Memory B cell (primary cell): Measurements from ENCODE around the gene TBC1D14.

Experiments
- ATAC-seq: fragments of 150-1000 bp; cut with Tn5 transposase; 2 replicates; pipeline ENCODE4 v1.10.0; 2021; ENCODE audit warnings: low read depth, mild to moderate bottlenecking, moderate library complexity
- DNase-seq, 2 donors: peaks; one replicate each; pipeline ENCODE4 v3.0.0; 2022; ENCODE audit warnings: low spot score in 2 of 2
- H3K27ac Mint-ChIP-seq: one replicate; pipeline ENCODE4 v1.8.0; 2022; ENCODE audit warnings: mild to moderate bottlenecking, moderate library complexity, mixed read lengths
- H3K27me3 Mint-ChIP-seq: one replicate; pipeline ENCODE4 v1.8.0; 2022; ENCODE audit warnings: mixed read lengths
- H3K36me3 Mint-ChIP-seq: one replicate; pipeline ENCODE4 v1.8.0; 2022; ENCODE audit warnings: mild to moderate bottlenecking, mixed read lengths
- H3K4me1 Mint-ChIP-seq: one replicate; pipeline ENCODE4 v1.8.0; 2022; ENCODE audit warnings: mixed read lengths
- H3K4me3 Mint-ChIP-seq: one replicate; pipeline ENCODE4 v1.8.0; 2022; ENCODE audit warnings: mild to moderate bottlenecking, moderate library complexity, mixed read lengths
- H3K9me3 Mint-ChIP-seq: one replicate; pipeline ENCODE4 v1.8.0; 2022; ENCODE audit warnings: mixed read lengths

The TBC1D14 gene

DNA sequence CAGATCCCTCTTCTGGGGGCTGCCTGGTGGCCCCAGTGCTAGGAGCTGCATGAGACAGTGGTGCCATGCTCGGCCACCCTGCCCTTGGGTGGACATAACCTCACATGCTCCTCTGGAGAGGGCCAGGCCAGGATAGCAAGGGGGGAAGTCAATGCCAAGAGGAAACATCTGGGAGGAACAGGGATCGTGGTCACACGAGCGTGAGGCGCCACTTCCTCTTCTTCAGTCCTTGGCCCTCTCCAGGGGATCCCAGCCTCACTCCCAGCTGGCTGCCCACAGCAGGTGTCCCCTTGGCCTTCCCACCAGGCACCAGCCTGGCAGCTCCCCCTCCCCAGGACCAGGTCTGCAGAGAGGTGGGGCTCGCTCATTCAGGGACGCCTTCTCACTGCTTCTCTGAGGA lies 28.6 kb downstream of the TBC1D14 start:
- peaks cover 64% of the 10 kb centered on the region for H3K4me1 Mint-ChIP-seq
- no peak for DNase-seq
- peaks cover 6% of the 10 kb centered on the region for H3K9me3 Mint-ChIP-seq
- peaks cover 17% of the 10 kb centered on the region for H3K36me3 Mint-ChIP-seq
- no peak overlapping the region for H3K27ac Mint-ChIP-seq
- ATAC-seq, result no peak
- no peak overlapping the region for H3K4me3 Mint-ChIP-seq
- H3K27me3 Mint-ChIP-seq, result no peaks in the 10 kb centered on the region

DNA sequence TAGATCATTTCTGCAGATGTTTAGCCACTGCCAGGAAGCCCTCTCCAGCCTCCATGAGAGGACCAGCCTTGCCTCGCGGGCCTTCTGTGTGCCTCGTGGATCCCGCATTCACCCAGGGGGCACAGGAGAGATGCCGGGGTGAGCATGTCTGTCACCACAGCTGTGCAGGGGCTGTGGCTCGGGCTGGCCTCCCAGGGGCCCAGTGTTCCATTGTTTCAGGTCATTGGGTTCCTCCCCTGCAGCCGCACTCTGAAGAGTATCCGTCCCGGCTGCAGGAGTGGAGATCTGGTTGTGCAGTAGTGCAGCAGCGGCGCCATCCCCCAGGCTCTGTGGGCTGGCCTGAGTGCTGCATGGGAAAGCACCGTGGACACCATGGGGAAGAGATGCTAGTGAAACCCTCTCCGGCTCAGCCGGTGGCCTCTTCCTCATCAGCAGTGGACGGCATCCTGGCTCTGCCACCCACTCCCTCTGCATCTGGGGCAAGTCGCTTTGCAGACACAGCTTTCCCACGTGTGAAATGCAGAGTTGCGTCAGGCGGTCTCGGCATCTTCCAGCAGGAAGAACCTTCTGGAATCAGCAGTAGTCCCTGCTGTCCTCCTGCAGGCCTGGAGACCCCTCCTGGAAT lies 29.1 kb downstream of the TBC1D14 start:
- Mint-ChIP-seq H3K36me3 (peaks cover 13% of the 10 kb centered on the region), H3K27me3 (no peaks in the 10 kb centered on the region), H3K27ac (no peak overlapping the region), H3K4me1 (peaks cover 60% of the 10 kb centered on the region), H3K9me3 (peaks cover 6% of the 10 kb centered on the region), H3K4me3 (no peak overlapping the region)
- no peak for ATAC-seq
- DNase-seq, result no peak

DNA sequence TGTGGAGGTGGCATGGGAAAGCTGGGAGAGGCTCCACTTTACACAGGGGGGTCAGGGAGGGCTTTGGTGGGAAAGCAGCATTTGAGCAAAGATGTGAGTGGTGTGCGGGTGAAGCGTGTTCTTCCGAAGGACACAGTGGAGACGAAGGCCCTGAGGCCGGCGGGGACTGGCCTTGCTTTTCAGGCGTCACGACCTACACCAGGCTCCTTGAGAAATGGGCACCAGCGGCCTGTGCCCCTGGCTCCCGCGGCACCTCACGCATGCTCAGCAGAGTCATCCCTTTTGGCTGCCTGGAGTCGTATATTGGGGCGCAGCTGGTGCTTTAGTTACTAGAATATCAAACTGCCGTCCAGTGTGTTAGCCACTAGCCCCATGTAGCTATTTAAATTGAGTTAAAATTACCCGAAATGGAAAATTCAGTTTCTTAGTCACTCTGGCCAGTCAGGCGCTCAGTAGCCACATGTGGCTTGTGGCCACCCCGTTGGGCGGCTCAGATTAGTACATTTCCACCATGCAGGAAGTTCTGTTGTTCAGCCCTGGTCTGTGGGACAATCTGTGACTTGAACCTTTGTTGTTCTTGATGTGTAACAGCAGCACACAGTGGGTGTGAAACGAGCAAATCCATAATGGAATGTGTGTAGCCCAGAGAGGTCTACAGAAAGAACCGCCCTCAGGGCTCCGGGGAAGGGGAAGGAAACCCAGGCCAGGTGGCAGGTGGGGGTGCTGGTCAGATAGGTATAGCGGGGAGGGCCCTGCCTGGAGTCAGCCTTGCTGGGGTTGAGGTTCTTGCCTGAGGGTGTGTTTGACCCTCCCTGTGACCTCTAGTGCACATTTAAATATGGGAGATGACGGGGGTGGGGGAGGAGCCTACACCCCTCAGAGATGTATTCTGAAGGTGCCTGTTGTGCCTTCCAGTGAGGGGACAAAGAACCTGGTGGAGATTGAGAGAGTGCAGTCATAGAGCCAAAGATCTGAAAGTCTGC lies 30.4 kb downstream of the TBC1D14 start:
- peaks cover 13% of the 10 kb centered on the region for H3K36me3 Mint-ChIP-seq
- H3K4me3 Mint-ChIP-seq, result peak overlapping the region; percentile 1
- H3K4me1 Mint-ChIP-seq, result peaks cover 53% of the 10 kb centered on the region
- H3K9me3 Mint-ChIP-seq, result peaks cover 4% of the 10 kb centered on the region
- ATAC-seq (peak; percentile 45), DNase-seq (no peak)
- H3K27ac Mint-ChIP-seq, result peak overlapping the region; percentile 46
- H3K27me3 Mint-ChIP-seq, result no peaks in the 10 kb centered on the region

GRCh38 chr4:6940744-6941137 lies 31.1 kb downstream of the TBC1D14 start:
- Mint-ChIP-seq H3K27me3 (no peaks in the 10 kb centered on the region), H3K27ac (peak overlapping the region; percentile 46), H3K9me3 (peaks cover 4% of the 10 kb centered on the region), H3K4me1 (peaks cover 49% of the 10 kb centered on the region), H3K4me3 (peak overlapping the region; percentile 1), H3K36me3 (peaks cover 12% of the 10 kb centered on the region)
- no peak for ATAC-seq
- DNase-seq, result no peak

DNA sequence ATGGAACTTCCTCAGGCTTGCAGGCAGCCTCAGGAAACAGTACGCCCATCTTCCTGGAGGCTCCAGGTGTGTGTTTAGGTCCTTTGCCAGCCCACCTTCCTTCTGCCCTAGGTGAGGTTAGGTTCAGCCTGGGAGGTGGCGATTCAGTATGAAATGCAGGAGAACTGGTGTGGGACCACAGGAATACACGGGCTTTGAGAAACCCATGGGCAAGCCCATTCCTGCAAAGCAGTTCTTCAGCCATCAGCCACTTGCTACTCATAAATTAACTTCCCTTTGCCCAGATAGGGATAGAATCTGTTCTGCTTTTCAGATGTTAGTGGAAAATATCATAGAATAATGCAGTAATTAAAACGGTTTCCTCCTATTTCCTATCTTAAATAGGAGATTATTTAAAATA lies 32.2 kb downstream of the TBC1D14 start:
- H3K4me1 Mint-ChIP-seq, result peaks cover 47% of the 10 kb centered on the region
- no peak overlapping the region for H3K4me3 Mint-ChIP-seq
- peak; percentile 63 for ATAC-seq
- H3K36me3 Mint-ChIP-seq, result peaks cover 10% of the 10 kb centered on the region
- H3K9me3 Mint-ChIP-seq, result peaks cover 4% of the 10 kb centered on the region
- peak overlapping the region; percentile 31 for H3K27ac Mint-ChIP-seq
- no peak for DNase-seq
- no peaks in the 10 kb centered on the region for H3K27me3 Mint-ChIP-seq

GRCh38 chr4:6942238-6942800 lies 32.7 kb downstream of the TBC1D14 start:
- no peaks in the 10 kb centered on the region for H3K27me3 Mint-ChIP-seq
- peaks cover 2% of the 10 kb centered on the region for H3K9me3 Mint-ChIP-seq
- peak overlapping the region; percentile 73 for H3K27ac Mint-ChIP-seq
- peaks cover 8% of the 10 kb centered on the region for H3K36me3 Mint-ChIP-seq
- H3K4me3 Mint-ChIP-seq, result peak overlapping the region; percentile 32
- ATAC-seq, result peak; percentile 59
- H3K4me1 Mint-ChIP-seq, result peaks cover 45% of the 10 kb centered on the region
- no peak for DNase-seq

DNA sequence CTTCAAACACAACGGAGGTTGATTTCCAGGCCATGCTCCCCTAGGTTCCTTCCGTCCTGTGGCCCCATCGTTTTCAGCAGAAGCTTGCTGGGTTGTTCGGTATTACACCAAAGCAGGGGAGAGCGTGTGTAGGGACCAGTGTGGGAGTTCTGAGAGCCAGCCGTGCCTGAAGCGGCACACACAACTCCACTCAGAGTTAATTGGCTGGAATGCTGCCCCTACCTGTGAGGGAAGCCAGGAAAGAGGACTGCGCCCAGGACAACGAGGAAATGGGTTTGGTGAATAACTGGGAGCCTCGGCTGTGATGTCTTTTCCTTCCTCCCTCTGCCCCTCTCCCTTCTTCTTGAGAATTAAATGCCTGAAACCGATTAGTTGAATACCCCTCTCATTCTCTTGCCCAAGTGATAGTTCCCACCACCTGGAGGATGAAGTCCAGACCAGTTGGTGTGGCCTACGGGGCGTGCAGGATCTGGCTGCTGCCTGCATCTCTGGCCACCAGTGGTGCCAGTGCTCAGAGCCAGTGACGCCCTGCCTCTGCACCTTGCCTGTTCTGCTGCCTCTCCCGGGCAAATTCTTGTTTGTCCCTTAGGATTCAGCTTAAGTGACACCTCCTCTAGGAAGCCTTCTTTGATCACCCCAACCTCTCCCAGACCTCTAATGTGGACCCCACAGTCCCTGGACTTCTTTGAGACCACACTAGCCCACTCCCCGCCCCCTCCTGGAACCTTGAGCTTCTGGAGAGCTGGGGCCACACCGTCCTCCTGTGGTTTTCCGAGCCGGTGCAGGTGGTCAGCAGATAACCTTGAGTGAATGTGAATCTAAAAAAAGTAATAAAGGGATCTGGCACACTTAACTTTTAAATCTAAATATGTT lies 33.6 kb downstream of the TBC1D14 start:
- DNase-seq (no peak), ATAC-seq (no peak)
- Mint-ChIP-seq H3K4me3 (peak overlapping the region; percentile 8), H3K4me1 (peaks cover 43% of the 10 kb centered on the region), H3K27me3 (no peaks in the 10 kb centered on the region), H3K36me3 (peaks cover 5% of the 10 kb centered on the region), H3K9me3 (no peaks in the 10 kb centered on the region), H3K27ac (peak overlapping the region; percentile 73)

- Mint-ChIP-seq H3K4me3 (no peak overlapping the region), H3K36me3 (peaks cover 5% of the 10 kb centered on the region), H3K27me3 (no peaks in the 10 kb centered on the region), H3K4me1 (peaks cover 37% of the 10 kb centered on the region), H3K27ac (no peak overlapping the region), H3K9me3 (no peaks in the 10 kb centered on the region)
- DNase-seq (no peak), ATAC-seq (no peak)
Observed at GRCh38 chr4:6943885-6944225, 34.2 kb downstream of the TBC1D14 start.

GRCh38 chr4:6944301-6945051 lies 34.9 kb downstream of the TBC1D14 start:
- Mint-ChIP-seq H3K36me3 (peaks cover 5% of the 10 kb centered on the region), H3K27me3 (no peaks in the 10 kb centered on the region), H3K4me3 (no peak overlapping the region), H3K27ac (no peak overlapping the region), H3K9me3 (no peaks in the 10 kb centered on the region), H3K4me1 (peaks cover 32% of the 10 kb centered on the region)
- ATAC-seq (no peak), DNase-seq (no peak)

DNA sequence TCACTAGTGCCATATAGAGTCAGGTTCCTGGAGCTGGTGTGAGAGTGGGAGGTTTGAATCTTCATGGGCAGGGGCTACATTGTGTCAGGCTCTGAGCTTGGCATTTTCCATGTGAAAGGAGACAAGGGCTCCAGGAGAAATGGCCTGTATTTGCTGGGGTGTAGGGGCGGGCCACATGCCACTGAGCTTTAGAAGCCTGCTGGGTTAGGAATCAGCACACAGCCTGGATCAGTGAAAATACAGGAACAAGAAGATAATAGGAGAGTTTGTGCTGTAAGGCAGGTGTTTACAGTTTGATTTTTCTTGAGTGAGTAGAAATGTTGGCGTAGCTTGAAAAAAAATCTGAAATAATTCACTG lies 35.4 kb downstream of the TBC1D14 start:
- no peak overlapping the region for H3K27ac Mint-ChIP-seq
- H3K9me3 Mint-ChIP-seq, result no peaks in the 10 kb centered on the region
- no peak for DNase-seq
- H3K36me3 Mint-ChIP-seq, result peaks cover 5% of the 10 kb centered on the region
- ATAC-seq, result no peak
- no peaks in the 10 kb centered on the region for H3K27me3 Mint-ChIP-seq
- peaks cover 33% of the 10 kb centered on the region for H3K4me1 Mint-ChIP-seq
- H3K4me3 Mint-ChIP-seq, result no peak overlapping the region

- Mint-ChIP-seq H3K27me3 (no peaks in the 10 kb centered on the region), H3K36me3 (peaks cover 5% of the 10 kb centered on the region), H3K4me3 (no peak overlapping the region), H3K27ac (no peak overlapping the region), H3K4me1 (peaks cover 22% of the 10 kb centered on the region), H3K9me3 (no peaks in the 10 kb centered on the region)
- ATAC-seq, result no peak
- DNase-seq, result no peak
Observed at GRCh38 chr4:6946497-6946896, 36.9 kb downstream of the TBC1D14 start.

- H3K4me3 Mint-ChIP-seq, result no peak overlapping the region
- no peak for DNase-seq
- no peak for ATAC-seq
- H3K4me1 Mint-ChIP-seq, result peaks cover 14% of the 10 kb centered on the region
- no peaks in the 10 kb centered on the region for H3K27me3 Mint-ChIP-seq
- H3K9me3 Mint-ChIP-seq, result no peaks in the 10 kb centered on the region
- H3K36me3 Mint-ChIP-seq, result peaks cover 5% of the 10 kb centered on the region
- no peak overlapping the region for H3K27ac Mint-ChIP-seq
Observed at GRCh38 chr4:6948134-6948460, 38.5 kb downstream of the TBC1D14 start.

DNA sequence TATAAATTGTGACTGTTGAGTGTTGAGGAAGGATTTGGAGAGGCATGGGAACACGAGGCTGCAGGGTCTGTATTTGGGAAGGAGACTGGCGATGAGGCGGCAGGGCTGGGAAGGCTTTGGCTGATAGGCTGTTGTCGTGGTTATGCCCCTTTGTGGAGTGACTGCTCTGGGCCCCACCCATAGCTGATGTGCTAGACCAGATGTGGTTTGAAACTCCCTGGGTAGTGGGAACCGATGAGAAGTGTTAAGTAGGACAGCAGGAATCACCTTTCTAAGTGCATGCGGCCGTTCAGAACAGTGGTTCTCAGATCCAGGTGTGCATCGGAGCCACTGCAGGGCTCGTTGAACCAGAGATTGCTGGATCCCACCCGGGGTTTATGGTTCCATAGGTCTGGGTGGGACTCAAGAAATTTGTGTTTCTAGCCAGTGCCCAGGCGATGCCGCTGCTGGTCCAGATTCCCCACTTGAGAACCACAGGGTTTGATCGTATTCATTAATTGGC lies 42.3 kb downstream of the TBC1D14 start:
- Mint-ChIP-seq H3K4me1 (peaks cover 15% of the 10 kb centered on the region), H3K27me3 (no peaks in the 10 kb centered on the region), H3K27ac (no peak overlapping the region), H3K36me3 (no peaks in the 10 kb centered on the region), H3K9me3 (no peaks in the 10 kb centered on the region), H3K4me3 (no peak overlapping the region)
- ATAC-seq, result no peak
- DNase-seq, result no peak
